ENCODE data around the gene ZNF169. TPM values are rescaled to one million over a fixed set of nuclear protein-coding genes. Genes with fewer than 3 reads are reported as not detected.

ZNF169 gene
- total RNA-seq: 13.6 and 18.3 TPM in 2 replicates

- intact Hi-C loops (cut with micrococcal nuclease): loop anchor here (1.0 to 5.0 kb wide), 4 partner anchors 93 to 1618 kb away; partner anchors contain the start of gene ERCC6L2
- peak; percentile 100 for ATAC-seq (ENCODE audit: low read depth)
These were observed at the start of gene ZNF169 for GRCh38 chr9:94259077-94259862. TSS of gene ZNF169 (plus strand) at chr9:94259298. CDS start at chr9:94278813, 19,515 bp downstream.

GRCh38 chr9:94210616-94211603 is 48.2 kb upstream of the ZNF169 start:
- Mint-ChIP-seq H3K4me3 (no peak overlapping the region), H3K27ac (no peak overlapping the region), H3K36me3 (ENCODE audit: low read depth) (no peaks in the 10 kb centered on the region), H3K9me3 (no peaks in the 10 kb centered on the region), H3K4me1 (peaks cover 4% of the 10 kb centered on the region), H3K27me3 (peaks cover 3% of the 10 kb centered on the region)
- ATAC-seq (ENCODE audit: low read depth) (no peak), DNase-seq (no peak)
- ChIA-PET POLR2A (no interaction called here), CTCF (interaction anchor here (0.6 to 8.5 kb wide), 3 partner anchors 147 to 690 kb away, joined by 4 to 259 read pairs (median 77); no protein-coding TSS in a partner anchor)
- TF ChIP-seq CTCF (IDR thresholded peaks at IDR 0.05): no peak
- intact Hi-C loops (cut with micrococcal nuclease): loop anchor here (5.0 to 10.0 kb wide), 2 partner anchors 34 to 386 kb away; no protein-coding TSS in a partner anchor

More at GRCh38 chr9:94259077-94259862, at the start of gene ZNF169:
- ChIA-PET POLR2A (interaction anchor here (0.6 kb wide), 2 partner anchors 469 to 570 kb away, joined by 3 read pairs; no protein-coding TSS in a partner anchor), CTCF (no interaction called here)
- no peak for TF ChIP-seq CTCF (IDR thresholded peaks at IDR 0.05)
- Mint-ChIP-seq H3K36me3 (ENCODE audit: low read depth) (peaks cover 22% of the 10 kb centered on the region), H3K4me1 (peaks cover 36% of the 10 kb centered on the region), H3K9me3 (no peaks in the 10 kb centered on the region), H3K27ac (peak within 1 kb of the TSS; percentile 95), H3K4me3 (peak within 1 kb of the TSS; percentile 100), H3K27me3 (peaks cover 9% of the 10 kb centered on the region)
- DNase-seq: peak; percentile 78

GRCh38 chr9:94212091-94212490 is 47.0 kb upstream of the ZNF169 start:
- Mint-ChIP-seq H3K4me1 (peaks cover 4% of the 10 kb centered on the region), H3K27me3 (peaks cover 8% of the 10 kb centered on the region), H3K4me3 (no peak overlapping the region), H3K27ac (no peak overlapping the region), H3K36me3 (ENCODE audit: low read depth) (no peaks in the 10 kb centered on the region), H3K9me3 (no peaks in the 10 kb centered on the region)
- ATAC-seq (ENCODE audit: low read depth) (no peak), DNase-seq (no peak)
- ChIA-PET POLR2A (no interaction called here), CTCF (interaction anchor here (1.3 to 8.5 kb wide), 5 partner anchors 31 to 198 kb away, joined by 5 to 259 read pairs (median 7); no protein-coding TSS in a partner anchor)
- intact Hi-C loops (cut with micrococcal nuclease): loop anchor here (5.0 to 10.0 kb wide), 2 partner anchors 35 to 387 kb away; no protein-coding TSS in a partner anchor
- no peak for TF ChIP-seq CTCF (IDR thresholded peaks at IDR 0.05)

GRCh38 chr9:94212531-94212930 is 46.6 kb upstream of the ZNF169 start:
- intact Hi-C loops (cut with micrococcal nuclease): loop anchor here (5.0 to 10.0 kb wide), 2 partner anchors 35 to 388 kb away; no protein-coding TSS in a partner anchor
- no peaks in the 10 kb centered on the region for H3K9me3 Mint-ChIP-seq
- ChIA-PET POLR2A (no interaction called here), CTCF (interaction anchor here (0.8 to 8.5 kb wide), 9 partner anchors 31 to 199 kb away, joined by 3 to 259 read pairs (median 6); no protein-coding TSS in a partner anchor)
- H3K36me3 Mint-ChIP-seq (ENCODE audit: low read depth): no peaks in the 10 kb centered on the region
- no peak for DNase-seq
- no peak for TF ChIP-seq CTCF (IDR thresholded peaks at IDR 0.05)
- H3K27ac Mint-ChIP-seq: no peak overlapping the region
- peaks cover 8% of the 10 kb centered on the region for H3K27me3 Mint-ChIP-seq
- H3K4me1 Mint-ChIP-seq: peaks cover 4% of the 10 kb centered on the region
- no peak for ATAC-seq (ENCODE audit: low read depth)
- H3K4me3 Mint-ChIP-seq: no peak overlapping the region

All from activated B cell treated with CpG ODN at 0.5 μM for 24 hours (primary cell).